Measurements from ENCODE around the gene NELL1. TPM values are rescaled to one million over a fixed set of nuclear protein-coding genes. Genes with fewer than 3 reads are reported as not detected.

Gene NELL1
- total and polyA plus RNA-seq, 5 donors from 2014 or later, result not detected

- no peaks in the 10 kb centered on the region for H3K36me3 ChIP-seq (ENCODE audit: control insufficient read depth, insufficient read depth, low read length)
- peaks cover 0 to 7% of the 10 kb centered on the region in 2 experiments for H3K9me3 ChIP-seq (ENCODE audit: control insufficient read depth in 2 of 2, low read length in 2 of 2)
- no peaks in the 10 kb centered on the region for H3K27me3 Mint-ChIP-seq
- no peaks in the 10 kb centered on the region for H3K27me3 ChIP-seq (ENCODE audit: control insufficient read depth, insufficient read depth, low read length)
- no peak for DNase-seq
- H3K27ac Mint-ChIP-seq, result no peak overlapping the region
- no peak overlapping the region for H3K4me3 Mint-ChIP-seq
- H3K4me1 ChIP-seq (ENCODE audit: control insufficient read depth, insufficient read depth, low read length, poor library complexity, severe bottlenecking), result no peaks in the 10 kb centered on the region
- no peaks in the 10 kb centered on the region for H3K36me3 Mint-ChIP-seq
- no peak overlapping the region for H3K27ac ChIP-seq (ENCODE audit: insufficient read depth, low read length, poor library complexity, severe bottlenecking)
- H3K9me3 Mint-ChIP-seq, result peaks cover 0 to 35% (median 11%) of the 10 kb centered on the region in 7 donors
- no peaks in the 10 kb centered on the region for H3K4me1 Mint-ChIP-seq
- no peak overlapping the region for H3K4me3 ChIP-seq (ENCODE audit: low read depth, low read length)
- no peak for ATAC-seq (ENCODE audit: low read depth in 2 of 2)
These were observed 535.8 kb downstream of the NELL1 start for GRCh38 chr11:21205205-21205604.

GRCh38 chr11:21225860-21226259 is 556.5 kb downstream of the NELL1 start:
- Mint-ChIP-seq H3K27ac (no peak overlapping the region), H3K4me3 (no peak overlapping the region)

GRCh38 chr11:21229224-21229623 is 559.8 kb downstream of the NELL1 start:
- H3K4me3 ChIP-seq (ENCODE audit: low read depth, low read length), result no peak overlapping the region
- H3K27ac ChIP-seq (ENCODE audit: insufficient read depth, low read length, poor library complexity, severe bottlenecking), result no peak overlapping the region
- peaks cover 2 to 10% (median 4%) of the 10 kb centered on the region in 7 donors for H3K9me3 Mint-ChIP-seq
- no peaks in the 10 kb centered on the region for H3K36me3 Mint-ChIP-seq
- no peaks in the 10 kb centered on the region for H3K27me3 ChIP-seq (ENCODE audit: control insufficient read depth, insufficient read depth, low read length)
- no peaks in the 10 kb centered on the region for H3K4me1 Mint-ChIP-seq
- ATAC-seq (ENCODE audit: low read depth in 2 of 2) (no peak), DNase-seq (no peak)
- H3K4me1 ChIP-seq (ENCODE audit: control insufficient read depth, insufficient read depth, low read length, poor library complexity, severe bottlenecking), result no peaks in the 10 kb centered on the region
- H3K9me3 ChIP-seq (ENCODE audit: control insufficient read depth in 2 of 2, low read length in 2 of 2), result no peaks in the 10 kb centered on the region
- no peaks in the 10 kb centered on the region for H3K36me3 ChIP-seq (ENCODE audit: control insufficient read depth, insufficient read depth, low read length)
- H3K4me3 Mint-ChIP-seq, result no peak overlapping the region
- H3K27me3 Mint-ChIP-seq, result no peaks in the 10 kb centered on the region
- no peak overlapping the region for H3K27ac Mint-ChIP-seq

More at GRCh38 chr11:21225860-21226259, 556.5 kb downstream of the NELL1 start:
- H3K9me3 Mint-ChIP-seq, result peaks cover 4 to 15% (median 9%) of the 10 kb centered on the region in 7 donors
- H3K9me3 ChIP-seq (ENCODE audit: control insufficient read depth in 2 of 2, low read length in 2 of 2), result no peaks in the 10 kb centered on the region
- no peaks in the 10 kb centered on the region for H3K27me3 Mint-ChIP-seq
- no peak overlapping the region for H3K27ac ChIP-seq (ENCODE audit: insufficient read depth, low read length, poor library complexity, severe bottlenecking)
- DNase-seq (no peak), ATAC-seq (ENCODE audit: low read depth in 2 of 2) (no peak)
- H3K4me1 Mint-ChIP-seq, result no peaks in the 10 kb centered on the region
- H3K4me3 ChIP-seq (ENCODE audit: low read depth, low read length), result no peak overlapping the region
- H3K4me1 ChIP-seq (ENCODE audit: control insufficient read depth, insufficient read depth, low read length, poor library complexity, severe bottlenecking), result no peaks in the 10 kb centered on the region
- no peaks in the 10 kb centered on the region for H3K27me3 ChIP-seq (ENCODE audit: control insufficient read depth, insufficient read depth, low read length)
- H3K36me3 Mint-ChIP-seq, result no peaks in the 10 kb centered on the region
- H3K36me3 ChIP-seq (ENCODE audit: control insufficient read depth, insufficient read depth, low read length), result no peaks in the 10 kb centered on the region

- Mint-ChIP-seq H3K36me3 (no peaks in the 10 kb centered on the region), H3K4me3 (no peak overlapping the region), H3K27me3 (no peaks in the 10 kb centered on the region), H3K9me3 (peaks cover 0 to 22% (median 5%) of the 10 kb centered on the region in 7 donors), H3K4me1 (no peaks in the 10 kb centered on the region), H3K27ac (no peak overlapping the region)
- no peak for DNase-seq
- no peaks in the 10 kb centered on the region for H3K36me3 ChIP-seq (ENCODE audit: control insufficient read depth, insufficient read depth, low read length)
- ATAC-seq (ENCODE audit: low read depth in 2 of 2), result no peak
- H3K27me3 ChIP-seq (ENCODE audit: control insufficient read depth, insufficient read depth, low read length), result no peaks in the 10 kb centered on the region
- H3K9me3 ChIP-seq (ENCODE audit: control insufficient read depth in 2 of 2, low read length in 2 of 2), result peaks cover 3 to 5% of the 10 kb centered on the region in 2 experiments
- H3K4me1 ChIP-seq (ENCODE audit: control insufficient read depth, insufficient read depth, low read length, poor library complexity, severe bottlenecking), result no peaks in the 10 kb centered on the region
- H3K27ac ChIP-seq (ENCODE audit: insufficient read depth, low read length, poor library complexity, severe bottlenecking), result no peak overlapping the region
- no peak overlapping the region for H3K4me3 ChIP-seq (ENCODE audit: low read depth, low read length)
These were observed 580.8 kb downstream of the NELL1 start for GRCh38 chr11:21250196-21250595.

GRCh38 chr11:21254055-21254454 is 584.7 kb downstream of the NELL1 start:
- Mint-ChIP-seq H3K27ac (no peak overlapping the region), H3K4me1 (no peaks in the 10 kb centered on the region), H3K27me3 (no peaks in the 10 kb centered on the region), H3K9me3 (peaks cover 0 to 29% (median 7%) of the 10 kb centered on the region in 7 donors), H3K36me3 (no peaks in the 10 kb centered on the region), H3K4me3 (no peak overlapping the region)
- H3K4me3 ChIP-seq (ENCODE audit: low read depth, low read length), result no peak overlapping the region
- H3K9me3 ChIP-seq (ENCODE audit: control insufficient read depth in 2 of 2, low read length in 2 of 2), result peaks cover 3 to 5% of the 10 kb centered on the region in 2 experiments
- no peaks in the 10 kb centered on the region for H3K36me3 ChIP-seq (ENCODE audit: control insufficient read depth, insufficient read depth, low read length)
- no peak overlapping the region for H3K27ac ChIP-seq (ENCODE audit: insufficient read depth, low read length, poor library complexity, severe bottlenecking)
- DNase-seq, result no peak
- no peaks in the 10 kb centered on the region for H3K27me3 ChIP-seq (ENCODE audit: control insufficient read depth, insufficient read depth, low read length)
- H3K4me1 ChIP-seq (ENCODE audit: control insufficient read depth, insufficient read depth, low read length, poor library complexity, severe bottlenecking), result no peaks in the 10 kb centered on the region
- no peak for ATAC-seq (ENCODE audit: low read depth in 2 of 2)

GRCh38 chr11:21254790-21255189 is 585.4 kb downstream of the NELL1 start:
- Mint-ChIP-seq H3K36me3 (no peaks in the 10 kb centered on the region), H3K27ac (no peak overlapping the region), H3K27me3 (no peaks in the 10 kb centered on the region), H3K4me1 (no peaks in the 10 kb centered on the region), H3K4me3 (no peak overlapping the region), H3K9me3 (peaks cover 0 to 29% (median 7%) of the 10 kb centered on the region in 7 donors)
- Histone ChIP-seq H3K36me3 (ENCODE audit: control insufficient read depth, insufficient read depth, low read length) (no peaks in the 10 kb centered on the region), H3K27ac (ENCODE audit: insufficient read depth, low read length, poor library complexity, severe bottlenecking) (no peak overlapping the region), H3K4me3 (ENCODE audit: low read depth, low read length) (no peak overlapping the region), H3K9me3 (ENCODE audit: control insufficient read depth in 2 of 2, low read length in 2 of 2) (peaks cover 3 to 5% of the 10 kb centered on the region in 2 experiments), H3K27me3 (ENCODE audit: control insufficient read depth, insufficient read depth, low read length) (no peaks in the 10 kb centered on the region), H3K4me1 (ENCODE audit: control insufficient read depth, insufficient read depth, low read length, poor library complexity, severe bottlenecking) (no peaks in the 10 kb centered on the region)
- ATAC-seq (ENCODE audit: low read depth in 2 of 2) (no peak), DNase-seq (no peak)

- Histone ChIP-seq H3K4me3 (ENCODE audit: low read depth, low read length) (no peak overlapping the region), H3K9me3 (ENCODE audit: control insufficient read depth in 2 of 2, low read length in 2 of 2) (peaks cover 0 to 5% of the 10 kb centered on the region in 2 experiments), H3K27me3 (ENCODE audit: control insufficient read depth, insufficient read depth, low read length) (no peaks in the 10 kb centered on the region), H3K27ac (ENCODE audit: insufficient read depth, low read length, poor library complexity, severe bottlenecking) (no peak overlapping the region), H3K4me1 (ENCODE audit: control insufficient read depth, insufficient read depth, low read length, poor library complexity, severe bottlenecking) (no peaks in the 10 kb centered on the region), H3K36me3 (ENCODE audit: control insufficient read depth, insufficient read depth, low read length) (no peaks in the 10 kb centered on the region)
- Mint-ChIP-seq H3K4me1 (no peaks in the 10 kb centered on the region), H3K36me3 (no peaks in the 10 kb centered on the region), H3K4me3 (no peak overlapping the region), H3K27ac (no peak overlapping the region), H3K27me3 (no peaks in the 10 kb centered on the region), H3K9me3 (peaks cover 0 to 23% (median 4%) of the 10 kb centered on the region in 7 donors)
- DNase-seq (no peak), ATAC-seq (ENCODE audit: low read depth in 2 of 2) (no peak)
These were observed 588.1 kb downstream of the NELL1 start for GRCh38 chr11:21257461-21257860.

GRCh38 chr11:21258414-21258813 is 589.0 kb downstream of the NELL1 start:
- Histone ChIP-seq H3K4me1 (ENCODE audit: control insufficient read depth, insufficient read depth, low read length, poor library complexity, severe bottlenecking) (no peaks in the 10 kb centered on the region), H3K27ac (ENCODE audit: insufficient read depth, low read length, poor library complexity, severe bottlenecking) (no peak overlapping the region), H3K4me3 (ENCODE audit: low read depth, low read length) (no peak overlapping the region), H3K27me3 (ENCODE audit: control insufficient read depth, insufficient read depth, low read length) (no peaks in the 10 kb centered on the region), H3K9me3 (ENCODE audit: control insufficient read depth in 2 of 2, low read length in 2 of 2) (peaks cover 0 to 5% of the 10 kb centered on the region in 2 experiments), H3K36me3 (ENCODE audit: control insufficient read depth, insufficient read depth, low read length) (no peaks in the 10 kb centered on the region)
- Mint-ChIP-seq H3K4me3 (no peak overlapping the region), H3K9me3 (peaks cover 0 to 23% (median 6%) of the 10 kb centered on the region in 7 donors), H3K4me1 (no peaks in the 10 kb centered on the region), H3K27ac (no peak overlapping the region), H3K27me3 (no peaks in the 10 kb centered on the region), H3K36me3 (no peaks in the 10 kb centered on the region)
- no peak for DNase-seq
- ATAC-seq (ENCODE audit: low read depth in 2 of 2), result no peak
